Neural progenitor cell (in vitro differentiated cells): ENCODE results near the gene TSR3. TPM values are rescaled to one million over a fixed set of nuclear protein-coding genes. Genes with fewer than 3 reads are reported as not detected.

Experiments used
- DNase-seq: peaks from one replicate; pipeline ENCODE4 v3.0.0-alpha.2; 2016; ENCODE audit warnings: low spot score
- H2AFZ ChIP-seq: fragments of 200-600 bp; sonication (generic); replicated peaks from 2 replicates; pipeline ENCODE4 v1.6.1; 2016; ENCODE audit warnings: antibody characterized with exemption
- H3F3A ChIP-seq: fragments of 200-600 bp; sonication (generic); 2 replicates; pipeline ENCODE4 v1.6.1; 2016; ENCODE audit warnings: antibody characterized with exemption, low read depth
- H3K27ac ChIP-seq: fragments of 200-600 bp; sonication (generic); 2 replicates; pipeline ENCODE4 v1.5.1; 2016; ENCODE audit warnings: mild to moderate bottlenecking
- H3K27me3 ChIP-seq: fragments of 200-600 bp; sonication (generic); 2 replicates; pipeline ENCODE4 v1.6.1; 2016; ENCODE audit warnings: mild to moderate bottlenecking, moderate library complexity
- H3K36me3 ChIP-seq: fragments of 200-600 bp; sonication (generic); 2 replicates; pipeline ENCODE4 v1.5.1; 2016
- H3K4me1 ChIP-seq: fragments of 200-600 bp; sonication (generic); 2 replicates; pipeline ENCODE4 v1.6.1; 2016; ENCODE audit warnings: mixed run types
- H3K4me2 ChIP-seq: fragments of 200-600 bp; sonication (generic); 2 replicates; pipeline ENCODE4 v1.6.1; 2016
- H3K4me3 ChIP-seq: fragments of 200-600 bp; sonication (generic); 2 replicates; pipeline ENCODE4 v1.5.1; 2016
- H3K79me2 ChIP-seq: fragments of 200-600 bp; sonication (generic); 2 replicates; pipeline ENCODE4 v1.6.1; 2016; ENCODE audit warnings: low read depth
- H3K9ac ChIP-seq: fragments of 200-600 bp; sonication (generic); 2 replicates; pipeline ENCODE4 v1.6.1; 2016
- H3K9me3 ChIP-seq: fragments of 200-600 bp; sonication (generic); 2 replicates; pipeline ENCODE4 v1.5.1; 2016; ENCODE audit warnings: low read depth
- H4K20me1 ChIP-seq: fragments of 200-600 bp; sonication (generic); 2 replicates; pipeline ENCODE4 v1.6.1; 2016; ENCODE audit warnings: low read depth
- H3K27ac Mint-ChIP-seq: 3 replicates; pipeline ENCODE4 v1.8.0; 2021; ENCODE audit warnings: mixed read lengths
- H3K27me3 Mint-ChIP-seq: 2 replicates; pipeline ENCODE4 v1.8.0; 2022; ENCODE audit warnings: low read depth, mild to moderate bottlenecking, inconsistent platforms, moderate library complexity, mixed read lengths; ENCODE audit not compliant: insufficient read depth
- H3K36me3 Mint-ChIP-seq: 3 replicates; pipeline ENCODE4 v1.8.0; 2021; ENCODE audit warnings: mixed read lengths
- H3K4me1 Mint-ChIP-seq: 3 replicates; pipeline ENCODE4 v1.8.0; 2021; ENCODE audit warnings: mixed read lengths
- H3K4me3 Mint-ChIP-seq: 3 replicates; pipeline ENCODE4 v1.8.0; 2021; ENCODE audit warnings: mild to moderate bottlenecking, moderate library complexity, mixed read lengths
- H3K9me3 Mint-ChIP-seq: 3 replicates; pipeline ENCODE4 v1.8.0; 2020; ENCODE audit warnings: mixed read lengths
- EZH2 ChIP-seq: fragments of 200-600 bp; sonication (generic); IDR thresholded peaks from 2 replicates; pipeline ENCODE4 v1.6.1; 2017; ENCODE audit warnings: antibody characterized with exemption, mild to moderate bottlenecking, moderate library complexity
- EZH2phosphoT487 ChIP-seq: fragments of 200-600 bp; sonication (generic); IDR thresholded peaks from 2 replicates; pipeline ENCODE4 v1.6.1; 2017; ENCODE audit warnings: antibody characterized with exemption
- total RNA-seq: library from RNA; depleted of rRNA; stranded (reverse); fragments of >200 nt; gene quantifications from 2 replicates; pipeline ENCODE4 v1.2.3, GENCODE V29; 2015; ENCODE audit warnings: low replicate concordance
- TF ChIP-seq, protein P1 (sequence below): fragments of 200-600 bp; sonication (generic); IDR thresholded peaks from 2 replicates; pipeline ENCODE4 v1.5.1; 2017; ENCODE audit warnings: antibody characterized with exemption, mild to moderate bottlenecking

Gene TSR3
- total RNA-seq, 1 donor from 2014 or later, result 22.4 TPM

DNA sequence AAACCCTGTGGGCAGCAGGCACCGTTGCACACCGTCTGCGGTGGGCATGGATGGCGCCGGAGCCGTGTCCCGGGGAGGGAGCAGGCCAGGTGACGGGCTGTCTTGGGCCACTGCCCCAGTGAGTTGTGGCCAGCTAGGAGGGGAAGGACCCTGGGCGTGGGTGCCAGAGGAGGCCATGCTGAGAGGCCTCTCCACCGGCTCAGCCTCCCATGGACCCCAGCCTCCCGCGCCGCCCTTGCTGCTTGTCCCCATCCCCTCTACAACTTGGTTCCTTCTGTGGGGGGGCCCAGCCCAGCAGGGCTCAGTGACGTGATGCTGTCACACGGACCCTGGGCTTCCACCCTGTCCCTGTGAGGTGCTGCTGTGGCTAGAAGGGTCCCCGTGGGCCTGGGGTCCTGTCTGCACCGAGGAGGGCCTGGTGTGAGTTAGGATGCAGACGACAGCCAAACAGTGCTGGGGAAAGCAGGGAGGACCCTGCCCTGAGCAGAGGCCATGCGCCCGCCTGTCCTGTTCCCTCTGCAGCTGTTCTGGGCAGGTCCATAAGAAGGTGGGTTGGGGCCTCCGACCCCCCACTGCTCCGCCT is 30.9 kb downstream of the TSR3 start:
- Histone ChIP-seq H3K4me2 (no peak overlapping the region), H3K27ac (no peak overlapping the region), H3K79me2 (peaks cover 46% of the 10 kb centered on the region), H2AFZ (no peak overlapping the region), H3F3A (peaks cover 17% of the 10 kb centered on the region), H3K36me3 (no peaks in the 10 kb centered on the region), H3K4me1 (no peaks in the 10 kb centered on the region), H4K20me1 (peaks cover 72% of the 10 kb centered on the region), H3K27me3 (no peaks in the 10 kb centered on the region), H3K9me3 (no peaks in the 10 kb centered on the region), H3K9ac (no peak overlapping the region), H3K4me3 (no peak overlapping the region)
- Mint-ChIP-seq H3K27ac (no peak overlapping the region), H3K27me3 (peaks cover 4% of the 10 kb centered on the region), H3K9me3 (no peaks in the 10 kb centered on the region), H3K4me1 (no peaks in the 10 kb centered on the region), H3K4me3 (no peak overlapping the region), H3K36me3 (peaks cover 31% of the 10 kb centered on the region)
- no peak for DNase-seq
- TF ChIP-seq, protein P1, sequence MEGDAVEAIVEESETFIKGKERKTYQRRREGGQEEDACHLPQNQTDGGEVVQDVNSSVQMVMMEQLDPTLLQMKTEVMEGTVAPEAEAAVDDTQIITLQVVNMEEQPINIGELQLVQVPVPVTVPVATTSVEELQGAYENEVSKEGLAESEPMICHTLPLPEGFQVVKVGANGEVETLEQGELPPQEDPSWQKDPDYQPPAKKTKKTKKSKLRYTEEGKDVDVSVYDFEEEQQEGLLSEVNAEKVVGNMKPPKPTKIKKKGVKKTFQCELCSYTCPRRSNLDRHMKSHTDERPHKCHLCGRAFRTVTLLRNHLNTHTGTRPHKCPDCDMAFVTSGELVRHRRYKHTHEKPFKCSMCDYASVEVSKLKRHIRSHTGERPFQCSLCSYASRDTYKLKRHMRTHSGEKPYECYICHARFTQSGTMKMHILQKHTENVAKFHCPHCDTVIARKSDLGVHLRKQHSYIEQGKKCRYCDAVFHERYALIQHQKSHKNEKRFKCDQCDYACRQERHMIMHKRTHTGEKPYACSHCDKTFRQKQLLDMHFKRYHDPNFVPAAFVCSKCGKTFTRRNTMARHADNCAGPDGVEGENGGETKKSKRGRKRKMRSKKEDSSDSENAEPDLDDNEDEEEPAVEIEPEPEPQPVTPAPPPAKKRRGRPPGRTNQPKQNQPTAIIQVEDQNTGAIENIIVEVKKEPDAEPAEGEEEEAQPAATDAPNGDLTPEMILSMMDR, result no peak
- TF ChIP-seq EZH2phosphoT487 (no peak), EZH2 (no peak)

DNA sequence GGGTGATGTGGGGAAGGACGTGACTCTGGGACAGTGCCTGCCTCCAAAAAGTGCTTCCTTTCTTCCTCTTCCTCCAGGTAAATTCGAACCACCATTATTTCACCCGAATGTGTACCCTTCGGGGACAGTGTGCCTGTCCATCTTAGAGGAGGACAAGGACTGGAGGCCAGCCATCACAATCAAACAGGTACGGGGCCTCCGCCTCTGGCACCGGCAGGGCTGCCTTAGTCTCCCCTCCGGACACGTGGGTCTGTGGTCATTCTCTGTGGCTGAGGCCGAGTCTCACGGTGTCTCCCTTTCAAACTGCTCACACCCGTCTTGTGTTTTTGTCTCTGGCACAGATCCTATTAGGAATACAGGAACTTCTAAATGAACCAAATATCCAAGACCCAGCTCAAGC is 31.6 kb downstream of the TSR3 start:
- Histone ChIP-seq H3K4me2 (no peak overlapping the region), H2AFZ (no peak overlapping the region), H3K4me3 (no peak overlapping the region), H4K20me1 (peaks cover 72% of the 10 kb centered on the region), H3K36me3 (no peaks in the 10 kb centered on the region), H3K4me1 (no peaks in the 10 kb centered on the region), H3K27me3 (no peaks in the 10 kb centered on the region), H3K79me2 (peaks cover 53% of the 10 kb centered on the region), H3K9me3 (no peaks in the 10 kb centered on the region), H3K27ac (no peak overlapping the region), H3F3A (peaks cover 11% of the 10 kb centered on the region), H3K9ac (no peak overlapping the region)
- H3K36me3 Mint-ChIP-seq, result peaks cover 31% of the 10 kb centered on the region
- no peak overlapping the region for H3K27ac Mint-ChIP-seq
- TF ChIP-seq, protein P1, result no peak
- TF ChIP-seq EZH2 (no peak), EZH2phosphoT487 (no peak)
- H3K4me1 Mint-ChIP-seq, result no peaks in the 10 kb centered on the region
- H3K9me3 Mint-ChIP-seq, result no peaks in the 10 kb centered on the region
- no peak overlapping the region for H3K4me3 Mint-ChIP-seq
- no peak for DNase-seq
- H3K27me3 Mint-ChIP-seq, result peaks cover 4% of the 10 kb centered on the region

- H3K4me1 Mint-ChIP-seq, result no peaks in the 10 kb centered on the region
- Histone ChIP-seq H3K9me3 (no peaks in the 10 kb centered on the region), H3K4me3 (no peak overlapping the region), H3K9ac (no peak overlapping the region), H3K4me1 (no peaks in the 10 kb centered on the region), H3K79me2 (peaks cover 63% of the 10 kb centered on the region), H3K4me2 (no peak overlapping the region), H4K20me1 (peaks cover 74% of the 10 kb centered on the region), H3F3A (peaks cover 3% of the 10 kb centered on the region), H3K36me3 (no peaks in the 10 kb centered on the region), H2AFZ (no peak overlapping the region), H3K27ac (no peak overlapping the region), H3K27me3 (no peaks in the 10 kb centered on the region)
- TF ChIP-seq EZH2phosphoT487, result no peak
- TF ChIP-seq, protein P1, result no peak
- TF ChIP-seq EZH2, result no peak
- no peaks in the 10 kb centered on the region for H3K9me3 Mint-ChIP-seq
- no peak overlapping the region for H3K4me3 Mint-ChIP-seq
- peaks cover 32% of the 10 kb centered on the region for H3K36me3 Mint-ChIP-seq
- H3K27me3 Mint-ChIP-seq, result peaks cover 4% of the 10 kb centered on the region
- no peak for DNase-seq
- no peak overlapping the region for H3K27ac Mint-ChIP-seq
Observed at GRCh38 chr16:1319041-1319440, 32.6 kb downstream of the TSR3 start.
